ENCODE data around the gene TACSTD2. TPM values are rescaled to one million over a fixed set of nuclear protein-coding genes. Genes with fewer than 3 reads are reported as not detected.
"Not testable (repeated sequence)": the region's sequence is repeated elsewhere in the genome, so short reads cannot be mapped to it uniquely, and the experiment has no call there.

TACSTD2 gene
- total and polyA plus RNA-seq, 3 experiments from 2014 or later = not detected

DNA sequence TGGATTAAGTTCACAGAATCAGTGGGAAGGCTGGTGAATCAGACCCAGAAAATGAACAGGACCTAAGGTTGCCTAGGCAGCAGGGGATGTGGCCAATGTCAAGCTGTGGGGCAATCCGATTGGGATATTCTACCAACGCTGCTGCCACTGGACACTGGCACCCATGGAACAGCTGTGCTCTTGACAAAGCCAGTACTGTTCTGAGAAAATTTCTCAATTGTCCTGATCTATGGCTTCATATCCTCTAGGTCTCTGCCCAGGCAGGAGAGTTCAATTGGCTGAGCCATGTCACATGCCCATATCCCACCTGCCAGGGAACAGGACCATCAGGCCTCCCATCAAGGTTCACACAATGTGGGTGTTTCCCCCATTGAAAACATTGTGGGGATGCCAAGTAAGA is 6.2 kb downstream of the TACSTD2 start:
- Mint-ChIP-seq H3K27me3 (peaks cover 14 to 51% of the 10 kb centered on the region in 2 donors), H3K36me3 (peaks cover 0 to 2% (median 0%) of the 10 kb centered on the region in 3 donors), H3K4me3 (no peak overlapping the region), H3K9me3 (no peaks in the 10 kb centered on the region), H3K4me1 (peaks cover 8 to 17% (median 17%) of the 10 kb centered on the region in 3 donors), H3K27ac (no peak overlapping the region)
- no peak overlapping the region for H3K4me3 ChIP-seq (ENCODE audit: low read length)
- H3K36me3 ChIP-seq (ENCODE audit: insufficient read depth, low read length) = no peaks in the 10 kb centered on the region
- ChIA-PET CTCF (interaction anchor here (1.3 kb wide), 1 partner anchor 10 kb away, joined by 3 read pairs; no protein-coding TSS in a partner anchor), POLR2A (no interaction called here)
- no peaks in the 10 kb centered on the region for H3K9me3 ChIP-seq (ENCODE audit: low read length)
- DNase-seq = no peak
- H3K4me1 ChIP-seq (ENCODE audit: insufficient read depth, low read length) = peaks cover 6% of the 10 kb centered on the region
- H3K27me3 ChIP-seq (ENCODE audit: insufficient read depth, low read length, poor library complexity, severe bottlenecking) = peaks cover 12% of the 10 kb centered on the region
- H3K27ac ChIP-seq (ENCODE audit: low read depth, low read length) = no peak overlapping the region

GRCh38 chr1:58570094-58570493 is 7.0 kb downstream of the TACSTD2 start:
- H3K4me1 ChIP-seq (ENCODE audit: insufficient read depth, low read length) = peaks cover 6% of the 10 kb centered on the region
- Mint-ChIP-seq H3K9me3 (no peaks in the 10 kb centered on the region), H3K36me3 (peaks cover 0 to 2% (median 0%) of the 10 kb centered on the region in 3 donors), H3K27me3 (peaks cover 11 to 49% of the 10 kb centered on the region in 2 donors), H3K4me3 (no peak overlapping the region), H3K4me1 (peaks cover 6 to 13% (median 12%) of the 10 kb centered on the region in 3 donors), H3K27ac (peak overlapping the region in 1 of 8 donors; percentile 41)
- no peak for DNase-seq
- H3K36me3 ChIP-seq (ENCODE audit: insufficient read depth, low read length) = no peaks in the 10 kb centered on the region
- CTCF ChIA-PET = no interaction called here
- H3K27ac ChIP-seq (ENCODE audit: low read depth, low read length) = no peak overlapping the region
- no peak overlapping the region for H3K4me3 ChIP-seq (ENCODE audit: low read length)
- no peaks in the 10 kb centered on the region for H3K9me3 ChIP-seq (ENCODE audit: low read length)
- POLR2A ChIA-PET = no interaction called here
- H3K27me3 ChIP-seq (ENCODE audit: insufficient read depth, low read length, poor library complexity, severe bottlenecking) = peaks cover 6% of the 10 kb centered on the region

- H3K9me3 Mint-ChIP-seq = no peaks in the 10 kb centered on the region
- H3K4me3 ChIP-seq (ENCODE audit: low read length) = no peak overlapping the region
- peaks cover 12 to 44% of the 10 kb centered on the region in 2 donors for H3K27me3 Mint-ChIP-seq
- no peak for DNase-seq
- H3K27ac Mint-ChIP-seq = no peak overlapping the region
- H3K36me3 ChIP-seq (ENCODE audit: insufficient read depth, low read length) = no peaks in the 10 kb centered on the region
- H3K4me1 Mint-ChIP-seq = peaks cover 5 to 9% (median 8%) of the 10 kb centered on the region in 3 donors
- no peaks in the 10 kb centered on the region for H3K9me3 ChIP-seq (ENCODE audit: low read length)
- peaks cover 0 to 2% (median 0%) of the 10 kb centered on the region in 3 donors for H3K36me3 Mint-ChIP-seq
- no peak overlapping the region for H3K4me3 Mint-ChIP-seq
- H3K4me1 ChIP-seq (ENCODE audit: insufficient read depth, low read length) = peaks cover 6% of the 10 kb centered on the region
- no peak overlapping the region for H3K27ac ChIP-seq (ENCODE audit: low read depth, low read length)
- ChIA-PET CTCF (no interaction called here), POLR2A (no interaction called here)
- peaks cover 6% of the 10 kb centered on the region for H3K27me3 ChIP-seq (ENCODE audit: insufficient read depth, low read length, poor library complexity, severe bottlenecking)
These were observed 8.1 kb downstream of the TACSTD2 start for GRCh38 chr1:58568911-58569310.

- ChIA-PET POLR2A (no interaction called here), CTCF (no interaction called here)
- Mint-ChIP-seq H3K27me3 (peaks cover 12 to 43% of the 10 kb centered on the region in 2 donors), H3K4me3 (no peak overlapping the region), H3K36me3 (peaks cover 0 to 2% (median 0%) of the 10 kb centered on the region in 3 donors), H3K27ac (no peak overlapping the region), H3K4me1 (peaks cover 0 to 4% (median 3%) of the 10 kb centered on the region in 3 donors), H3K9me3 (peaks cover 0 to under 1% (median 0%) of the 10 kb centered on the region in 5 donors)
- DNase-seq = no peak
- Histone ChIP-seq H3K4me3 (ENCODE audit: low read length) (no peak overlapping the region), H3K27ac (ENCODE audit: low read depth, low read length) (no peak overlapping the region), H3K27me3 (ENCODE audit: insufficient read depth, low read length, poor library complexity, severe bottlenecking) (peaks cover 6% of the 10 kb centered on the region), H3K4me1 (ENCODE audit: insufficient read depth, low read length) (peaks cover 1% of the 10 kb centered on the region), H3K9me3 (ENCODE audit: low read length) (no peaks in the 10 kb centered on the region), H3K36me3 (ENCODE audit: insufficient read depth, low read length) (no peaks in the 10 kb centered on the region)
These were observed 8.7 kb downstream of the TACSTD2 start for GRCh38 chr1:58568271-58568860.

DNA sequence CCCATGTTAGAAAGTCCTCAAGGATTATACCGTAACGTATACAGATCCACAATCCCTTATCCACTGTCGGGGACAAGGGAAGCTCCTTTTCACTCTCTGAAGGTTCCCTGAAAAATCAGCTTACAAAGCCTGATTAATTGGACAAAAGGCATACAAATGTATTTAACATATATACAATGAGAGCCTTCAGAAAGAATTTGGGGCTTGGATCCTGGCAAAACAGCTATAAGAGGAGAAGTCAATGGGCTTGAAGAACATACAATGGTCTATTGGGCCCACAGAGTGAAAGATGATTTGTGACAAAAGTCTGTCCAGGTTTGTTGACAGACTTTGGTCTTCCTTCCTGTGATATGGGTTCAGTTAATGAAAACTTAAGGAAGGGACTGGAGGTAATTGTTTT is 10.7 kb downstream of the TACSTD2 start:
- no peaks in the 10 kb centered on the region for H3K9me3 ChIP-seq (ENCODE audit: low read length)
- H3K36me3 ChIP-seq (ENCODE audit: insufficient read depth, low read length) = no peaks in the 10 kb centered on the region
- DNase-seq = no peak
- Mint-ChIP-seq H3K4me1 (no peaks in the 10 kb centered on the region), H3K36me3 (peaks cover 0 to 2% (median 0%) of the 10 kb centered on the region in 3 donors), H3K4me3 (no peak overlapping the region), H3K27ac (no peak overlapping the region), H3K27me3 (peaks cover 23 to 53% of the 10 kb centered on the region in 2 donors), H3K9me3 (peaks cover 0 to 2% (median 0%) of the 10 kb centered on the region in 5 donors)
- no peak overlapping the region for H3K27ac ChIP-seq (ENCODE audit: low read depth, low read length)
- CTCF ChIA-PET = no interaction called here
- no peaks in the 10 kb centered on the region for H3K27me3 ChIP-seq (ENCODE audit: insufficient read depth, low read length, poor library complexity, severe bottlenecking)
- no peak overlapping the region for H3K4me3 ChIP-seq (ENCODE audit: low read length)
- POLR2A ChIA-PET = no interaction called here
- no peaks in the 10 kb centered on the region for H3K4me1 ChIP-seq (ENCODE audit: insufficient read depth, low read length)

- H3K27ac Mint-ChIP-seq; H3K27ac ChIP-seq (ENCODE audit: low read depth, low read length); H3K4me3 ChIP-seq (ENCODE audit: low read length); H3K36me3 ChIP-seq (ENCODE audit: insufficient read depth, low read length); H3K9me3 ChIP-seq (ENCODE audit: low read length); POLR2A ChIA-PET; CTCF ChIA-PET; H3K36me3 Mint-ChIP-seq; H3K4me1 Mint-ChIP-seq; H3K27me3 ChIP-seq (ENCODE audit: insufficient read depth, low read length, poor library complexity, severe bottlenecking); H3K4me1 ChIP-seq (ENCODE audit: insufficient read depth, low read length); H3K4me3 Mint-ChIP-seq; DNase-seq: not testable (repeated sequence)
- Mint-ChIP-seq H3K27me3 (peaks cover 25 to 53% of the 10 kb centered on the region in 2 donors), H3K9me3 (peaks cover 0 to 12% (median 4%) of the 10 kb centered on the region in 5 donors)
These were observed 13.3 kb downstream of the TACSTD2 start for GRCh38 chr1:58563715-58564114.

GRCh38 chr1:58561633-58562032 is 15.4 kb downstream of the TACSTD2 start:
- no peak for DNase-seq
- Mint-ChIP-seq H3K4me3 (no peak overlapping the region), H3K27me3 (peaks cover 25 to 72% of the 10 kb centered on the region in 2 donors), H3K4me1 (no peaks in the 10 kb centered on the region), H3K27ac (no peak overlapping the region), H3K36me3 (peaks cover 0 to 4% (median 0%) of the 10 kb centered on the region in 3 donors), H3K9me3 (peaks cover 0 to 13% (median 5%) of the 10 kb centered on the region in 5 donors)
- H3K4me3 ChIP-seq (ENCODE audit: low read length) = no peak overlapping the region
- H3K36me3 ChIP-seq (ENCODE audit: insufficient read depth, low read length) = no peaks in the 10 kb centered on the region
- H3K4me1 ChIP-seq (ENCODE audit: insufficient read depth, low read length) = no peaks in the 10 kb centered on the region
- CTCF ChIA-PET = interaction anchor here (0.9 to 1.4 kb wide), 3 partner anchors 8 to 46 kb away, joined by 3 read pairs; no protein-coding TSS in a partner anchor
- POLR2A ChIA-PET = no interaction called here
- H3K27me3 ChIP-seq (ENCODE audit: insufficient read depth, low read length, poor library complexity, severe bottlenecking) = no peaks in the 10 kb centered on the region
- H3K27ac ChIP-seq (ENCODE audit: low read depth, low read length) = no peak overlapping the region
- H3K9me3 ChIP-seq (ENCODE audit: low read length) = no peaks in the 10 kb centered on the region

GRCh38 chr1:58555393-58555792 is 21.7 kb downstream of the TACSTD2 start:
- Histone ChIP-seq H3K9me3 (ENCODE audit: low read length) (no peaks in the 10 kb centered on the region), H3K36me3 (ENCODE audit: insufficient read depth, low read length) (no peaks in the 10 kb centered on the region), H3K27ac (ENCODE audit: low read depth, low read length) (no peak overlapping the region), H3K4me3 (ENCODE audit: low read length) (no peak overlapping the region), H3K4me1 (ENCODE audit: insufficient read depth, low read length) (no peaks in the 10 kb centered on the region), H3K27me3 (ENCODE audit: insufficient read depth, low read length, poor library complexity, severe bottlenecking) (no peaks in the 10 kb centered on the region)
- Mint-ChIP-seq H3K4me1 (no peaks in the 10 kb centered on the region), H3K36me3 (peaks cover 0 to 4% (median 0%) of the 10 kb centered on the region in 3 donors), H3K9me3 (peaks cover 0 to 11% (median 4%) of the 10 kb centered on the region in 5 donors), H3K27ac (no peak overlapping the region), H3K27me3 (peaks cover 17 to 62% of the 10 kb centered on the region in 2 donors), H3K4me3 (no peak overlapping the region)
- CTCF ChIA-PET = no interaction called here
- POLR2A ChIA-PET = no interaction called here
- no peak for DNase-seq
